GM23248 (cell line): ENCODE data around the gene TM9SF1. TPM values are rescaled to one million over a fixed set of nuclear protein-coding genes. Genes with fewer than 3 reads are reported as not detected.

Source experiments
- DNase-seq: peaks from one replicate; pipeline ENCODE4 v3.0.0-alpha.2; 2015
- H2AFZ ChIP-seq: fragments of 200-600 bp; sonication (generic); 2 replicates; pipeline ENCODE4 v1.6.1; 2016; ENCODE audit warnings: antibody characterized with exemption
- H3F3A ChIP-seq: fragments of 200-600 bp; sonication (generic); 2 replicates; pipeline ENCODE4 v1.6.1; 2016; ENCODE audit warnings: mild to moderate bottlenecking, antibody characterized with exemption, mixed run types; ENCODE audit not compliant: insufficient read depth
- H3K27ac ChIP-seq: fragments of 200-600 bp; sonication (generic); 2 replicates; pipeline ENCODE4 v1.5.1; 2016; ENCODE audit warnings: mild to moderate bottlenecking
- H3K27me3 ChIP-seq: fragments of 200-600 bp; sonication (generic); replicated peaks from 2 replicates; pipeline ENCODE4 v1.6.1; 2016; ENCODE audit warnings: mild to moderate bottlenecking; ENCODE audit not compliant: insufficient read depth
- H3K36me3 ChIP-seq: fragments of 200-600 bp; sonication (generic); 2 replicates; pipeline ENCODE4 v1.6.1; 2016; ENCODE audit warnings: low read depth, mild to moderate bottlenecking
- H3K4me1 ChIP-seq: fragments of 200-600 bp; sonication (generic); 2 replicates; pipeline ENCODE4 v1.6.1; 2016; ENCODE audit warnings: mild to moderate bottlenecking; ENCODE audit not compliant: insufficient read depth
- H3K4me2 ChIP-seq: fragments of 200-600 bp; sonication (generic); one replicate; pipeline ENCODE4 v1.6.1; 2016; ENCODE audit warnings: mild to moderate bottlenecking; ENCODE audit not compliant: unreplicated experiment
- H3K4me3 ChIP-seq: fragments of 200-600 bp; sonication (generic); 2 replicates; pipeline ENCODE4 v1.5.1; 2016; ENCODE audit warnings: mild to moderate bottlenecking
- H3K79me2 ChIP-seq: fragments of 200-600 bp; sonication (generic); 2 replicates; pipeline ENCODE4 v1.6.1; 2016; ENCODE audit warnings: mild to moderate bottlenecking; ENCODE audit not compliant: insufficient read depth
- H3K9ac ChIP-seq: fragments of 200-600 bp; sonication (generic); 2 replicates; pipeline ENCODE4 v1.6.1; 2016; ENCODE audit warnings: mild to moderate bottlenecking
- H3K9me2 ChIP-seq: fragments of 200-600 bp; sonication (generic); 2 replicates; pipeline ENCODE4 v1.6.1; 2016; ENCODE audit warnings: mixed run types, mild to moderate bottlenecking, moderate library complexity; ENCODE audit not compliant: insufficient read depth
- H3K9me3 ChIP-seq: fragments of 200-600 bp; sonication (generic); one replicate; pipeline ENCODE4 v1.6.1; 2017; ENCODE audit warnings: low read depth
- H4K20me1 ChIP-seq: fragments of 200-600 bp; sonication (generic); 2 replicates; pipeline ENCODE4 v1.6.0; 2016; ENCODE audit not compliant: insufficient read depth
- EZH2 ChIP-seq: fragments of 200-600 bp; sonication (generic); IDR thresholded peaks from 2 replicates; pipeline ENCODE4 v1.6.1; 2018; ENCODE audit warnings: antibody characterized with exemption, mild to moderate bottlenecking; ENCODE audit not compliant: insufficient read depth, poor library complexity, severe bottlenecking
- EZH2phosphoT487 ChIP-seq: fragments of 200-600 bp; sonication (generic); IDR thresholded peaks from 2 replicates; pipeline ENCODE4 v1.6.1; 2018; ENCODE audit warnings: antibody characterized with exemption, moderate library complexity, mild to moderate bottlenecking, low read depth; ENCODE audit not compliant: insufficient read depth
- WGBS, 2 experiments: methylation state at CpG; one replicate each; pipeline ENCODE4 v1.1.6; 2015 to 2017; ENCODE audit warnings: low lambda C conversion rate in 2 of 2, low coverage in 1 of 2; ENCODE audit errors: missing lambda C conversion rate in 2 of 2; 5-methylcytosine and 5-hydroxymethylcytosine counted together
- in situ Hi-C: fragments of 300-500 bp; cut with MboI; formaldehyde crosslinking; loops from 2 replicates; pipeline ENCODE4 v1.15.0; 2020
- polyA plus RNA-seq: library from polyadenylated mRNA; unstranded; fragments of >200 nt; fragmentation: Nextera tagmentation; extraction: Ambion mirVana; gene quantifications from 2 replicates; pipeline ENCODE4 v1.2.1, GENCODE V29; 2016
- total RNA-seq: library from RNA; depleted of rRNA; stranded (reverse); fragments of >200 nt; shearing (Covaris generic); gene quantifications from 2 replicates; pipeline ENCODE4 v1.2.3, GENCODE V29; 2014

Gene TM9SF1
- total and polyA plus RNA-seq, 2 experiments from 2014 or later = 93.8 to 102 TPM

DNA sequence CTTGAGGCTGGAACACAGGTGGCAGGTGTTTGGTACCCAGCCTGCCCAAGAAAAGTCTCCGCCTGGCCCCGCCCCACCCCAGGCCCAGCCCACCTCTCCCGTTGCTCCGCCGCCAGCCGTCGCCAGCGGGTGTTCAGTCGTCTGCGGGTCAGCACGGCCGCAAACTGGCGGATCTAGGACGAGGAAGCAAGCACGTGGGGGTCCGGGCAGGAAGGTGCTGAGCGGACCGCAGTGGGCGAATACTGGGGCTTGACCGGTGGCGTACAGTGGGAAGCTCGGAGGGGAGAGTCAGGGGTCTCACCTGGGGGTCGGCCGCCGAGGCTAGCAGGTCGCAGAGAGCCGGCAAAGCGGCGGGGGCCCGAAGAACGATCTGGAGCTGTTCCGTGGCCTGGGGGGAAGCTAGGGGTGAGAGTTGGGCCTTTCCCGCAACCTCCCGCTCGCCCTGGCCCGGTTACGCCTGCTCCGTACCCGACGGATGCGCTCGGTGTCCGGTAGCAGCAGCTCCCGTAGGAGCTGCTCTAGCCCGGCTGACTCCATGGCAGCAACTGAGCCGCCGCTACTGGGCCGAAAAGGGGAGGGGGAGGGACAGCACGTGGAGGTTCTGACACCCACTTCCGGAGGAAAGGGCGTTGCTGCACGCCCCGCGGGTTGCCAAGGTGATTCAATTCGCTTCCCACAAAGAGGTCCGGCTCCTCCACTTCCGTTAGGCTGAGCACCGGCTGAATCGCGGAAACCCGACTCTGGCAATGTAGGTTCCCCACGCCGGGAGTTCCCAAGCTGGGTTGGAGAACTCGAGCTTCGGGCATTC is 6.8 kb downstream of the TM9SF1 start, which contains the start of gene IPO4:
IPO4 (minus strand) TSS at position 566 of the 808 bp plus-strand sequence; CDS start at position 537, 29 bp downstream.
- Histone ChIP-seq H3K9ac (peak within 1 kb of the TSS; percentile 87), H2AFZ (peak within 1 kb of the TSS; percentile 78), H3K27me3 (no peaks in the 10 kb centered on the region), H3K79me2 (peaks cover 47% of the 10 kb centered on the region), H3K4me2 (peak within 1 kb of the TSS; percentile 91), H3K36me3 (no peaks in the 10 kb centered on the region), H3K4me3 (peak within 1 kb of the TSS; percentile 96), H3K9me3 (no peaks in the 10 kb centered on the region), H3K27ac (peak within 1 kb of the TSS; percentile 68), H3K4me1 (peaks cover 13% of the 10 kb centered on the region), H3K9me2 (no peaks in the 10 kb centered on the region), H4K20me1 (no peaks in the 10 kb centered on the region), H3F3A (peaks cover 12% of the 10 kb centered on the region)
- TF ChIP-seq EZH2 (no peak), EZH2phosphoT487 (no peak)
- in situ Hi-C loops = no loop called here
- WGBS, 2 experiments = 1% methylated on average over 57 to 62 of the region's 65 CpGs
- peak; percentile 99 for DNase-seq

DNA sequence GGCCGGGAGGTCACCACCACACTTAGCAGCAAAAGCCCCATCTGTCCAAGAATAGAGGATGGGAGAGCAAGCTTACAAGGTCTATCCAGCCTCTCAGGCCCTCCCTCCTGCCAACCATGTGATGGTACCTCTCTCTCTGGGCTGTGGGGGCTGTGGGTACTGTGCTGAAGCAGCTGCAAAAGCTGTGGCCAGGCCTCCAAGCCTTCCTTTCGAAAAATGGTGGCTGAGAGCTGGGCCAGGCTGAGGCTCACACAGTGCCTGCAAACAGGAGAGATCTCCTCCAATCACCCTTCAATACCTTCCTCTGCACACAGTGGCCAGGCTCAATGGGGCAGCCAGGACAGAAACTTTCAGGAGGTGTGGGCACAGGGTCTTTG is 7.7 kb downstream of the TM9SF1 start:
- WGBS, 2 experiments = 55 to 79% methylated on average over 2 of the region's 2 CpGs
- in situ Hi-C loops = no loop called here
- DNase-seq = no peak
- H3K9me2 ChIP-seq = no peaks in the 10 kb centered on the region
- H3K79me2 ChIP-seq = peaks cover 38% of the 10 kb centered on the region
- H3K4me1 ChIP-seq = peaks cover 13% of the 10 kb centered on the region
- H3K27me3 ChIP-seq = no peaks in the 10 kb centered on the region
- peaks cover 12% of the 10 kb centered on the region for H3F3A ChIP-seq
- 0 out of 2 replicates have a peak overlapping the region, but pooled peaks have one; percentile 87 for H3K9ac ChIP-seq
- no peak overlapping the region for H3K27ac ChIP-seq
- H4K20me1 ChIP-seq = no peaks in the 10 kb centered on the region
- no peak overlapping the region; the same call in 1 of the 2 replicates for H2AFZ ChIP-seq
- peak overlapping the region; percentile 96 for H3K4me3 ChIP-seq
- peak overlapping the region; percentile 91 for H3K4me2 ChIP-seq
- no peak for TF ChIP-seq EZH2
- TF ChIP-seq EZH2phosphoT487 = no peak
- no peaks in the 10 kb centered on the region for H3K9me3 ChIP-seq
- H3K36me3 ChIP-seq = no peaks in the 10 kb centered on the region

DNA sequence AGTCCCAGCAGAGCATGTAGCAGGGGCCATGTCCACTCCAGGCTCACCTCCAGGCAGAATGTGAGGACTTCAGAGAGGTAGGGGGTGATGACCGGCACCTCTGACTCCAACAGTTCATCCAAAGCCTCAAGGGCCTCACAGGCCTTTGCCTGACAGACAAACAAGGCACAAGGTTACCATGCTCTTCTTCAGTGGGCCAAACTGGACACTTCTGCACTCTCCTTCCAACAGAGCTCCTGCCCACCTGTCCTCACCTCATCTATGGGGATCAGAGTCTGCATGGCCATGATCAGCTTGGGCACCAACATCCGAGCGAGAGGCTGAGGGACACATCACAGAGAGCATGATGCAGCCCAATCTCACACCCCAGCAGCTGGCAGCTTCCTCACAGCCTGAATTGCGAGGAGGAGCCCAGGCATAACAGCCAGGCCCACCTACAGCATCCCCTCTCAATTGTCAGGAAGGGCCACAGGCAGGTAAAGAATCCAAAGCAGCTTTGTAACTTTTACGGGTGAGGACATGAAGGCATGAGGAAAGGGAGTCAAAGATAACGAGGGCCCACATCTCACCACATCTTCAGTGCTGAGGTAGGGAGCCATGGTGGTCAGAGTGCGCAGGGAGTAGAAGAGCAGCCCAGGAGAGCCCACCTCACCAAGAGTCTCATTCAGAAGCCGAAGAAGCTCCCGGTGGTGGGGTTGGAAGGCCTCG is 8.3 kb downstream of the TM9SF1 start:
- Histone ChIP-seq H3K27me3 (no peaks in the 10 kb centered on the region), H2AFZ (no peak overlapping the region), H4K20me1 (no peaks in the 10 kb centered on the region), H3F3A (peaks cover 12% of the 10 kb centered on the region), H3K36me3 (no peaks in the 10 kb centered on the region), H3K27ac (no peak overlapping the region), H3K9me2 (no peaks in the 10 kb centered on the region), H3K4me1 (peaks cover 13% of the 10 kb centered on the region), H3K79me2 (peaks cover 32% of the 10 kb centered on the region), H3K9ac (no peak overlapping the region), H3K4me2 (peak overlapping the region; percentile 91), H3K4me3 (no peak overlapping the region), H3K9me3 (no peaks in the 10 kb centered on the region)
- no peak for TF ChIP-seq EZH2
- no peak for TF ChIP-seq EZH2phosphoT487
- DNase-seq = no peak
- 91 to 92% methylated on average over 10 of the region's 10 CpGs for WGBS, 2 experiments
- in situ Hi-C loops = no loop called here

DNA sequence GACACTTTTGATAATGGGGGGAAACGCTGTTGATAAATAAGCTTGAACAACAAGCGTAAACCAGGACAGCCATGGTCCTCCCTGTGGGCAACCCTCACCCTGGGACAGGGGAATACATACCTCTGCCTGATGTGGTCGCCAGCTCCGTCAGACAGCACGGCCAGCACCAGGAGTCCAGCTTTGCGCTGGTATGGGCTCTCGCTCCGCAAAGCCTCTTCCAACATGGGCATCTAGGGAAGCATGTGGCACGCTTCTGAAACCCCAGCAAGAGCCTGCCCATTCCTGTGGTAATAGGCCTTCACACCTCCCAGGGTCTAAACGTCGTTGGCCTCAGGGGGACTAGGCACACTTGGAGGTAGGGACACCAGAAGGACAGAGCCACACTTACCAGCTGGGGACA is 9.5 kb downstream of the TM9SF1 start:
- Histone ChIP-seq H3K27ac (no peak overlapping the region), H3F3A (peaks cover 17% of the 10 kb centered on the region), H3K79me2 (peaks cover 23% of the 10 kb centered on the region), H3K9ac (no peak overlapping the region), H3K9me3 (no peaks in the 10 kb centered on the region), H2AFZ (no peak overlapping the region), H3K36me3 (peaks cover 6% of the 10 kb centered on the region; the same call in 1 of the 2 replicates), H3K4me3 (no peak overlapping the region), H4K20me1 (no peaks in the 10 kb centered on the region), H3K9me2 (no peaks in the 10 kb centered on the region), H3K4me2 (no peak overlapping the region), H3K27me3 (no peaks in the 10 kb centered on the region), H3K4me1 (peaks cover 13% of the 10 kb centered on the region)
- 86% methylated on average over 11 of the region's 11 CpGs for WGBS, 2 experiments
- in situ Hi-C loops = no loop called here
- TF ChIP-seq EZH2 (no peak), EZH2phosphoT487 (no peak)
- no peak for DNase-seq
